Right forelimb (tissue), 1 donor: ENCODE measurements around the gene S100A3.
"Not testable (repeated sequence)": the region's sequence is repeated elsewhere in the genome, so short reads cannot be mapped to it uniquely, and the experiment has no call there.

Experiments used
- DNase-seq: peaks from one replicate; pipeline ENCODE4 v3.0.0-alpha.2; 2018

The S100A3 gene

GRCh38 chr1:153534226-153534924, 14.7 kb downstream of the S100A3 start:
- no peak for DNase-seq

- DNase-seq: no peak
These were observed 15.3 kb downstream of the S100A3 start for GRCh38 chr1:153533689-153534201.

- peak; percentile 90 for DNase-seq
These were observed 16.1 kb downstream of the S100A3 start for GRCh38 chr1:153532769-153533599.

GRCh38 chr1:153532181-153532580, 16.9 kb downstream of the S100A3 start:
- no peak for DNase-seq

GRCh38 chr1:153531638-153532037, 17.4 kb downstream of the S100A3 start:
- no peak for DNase-seq

GRCh38 chr1:153527683-153528040, 21.4 kb downstream of the S100A3 start:
- peak; percentile 32 for DNase-seq

GRCh38 chr1:153527023-153527682, 21.9 kb downstream of the S100A3 start:
- peak; percentile 2 for DNase-seq

GRCh38 chr1:153526132-153526543, 22.9 kb downstream of the S100A3 start:
- DNase-seq: no peak

GRCh38 chr1:153525088-153525728, 23.9 kb downstream of the S100A3 start:
- no peak for DNase-seq

- DNase-seq: not testable (repeated sequence)
These were observed 26.6 kb downstream of the S100A3 start for GRCh38 chr1:153522353-153523048.

GRCh38 chr1:153521808-153522207, 27.2 kb downstream of the S100A3 start:
- DNase-seq: not testable (repeated sequence)

- DNase-seq: no peak
These were observed 28.1 kb downstream of the S100A3 start for GRCh38 chr1:153520818-153521476.

GRCh38 chr1:153520137-153520691, 28.8 kb downstream of the S100A3 start:
- DNase-seq: not testable (repeated sequence)

GRCh38 chr1:153519242-153519641, 29.8 kb downstream of the S100A3 start:
- DNase-seq: no peak

- DNase-seq: no peak
These were observed 33.3 kb downstream of the S100A3 start for GRCh38 chr1:153515504-153516394.

- no peak for DNase-seq
These were observed 35.4 kb downstream of the S100A3 start for GRCh38 chr1:153513666-153514065.

GRCh38 chr1:153513023-153513422, 36.0 kb downstream of the S100A3 start:
- no peak for DNase-seq

- DNase-seq: peak; percentile 90
These were observed 38.1 kb downstream of the S100A3 start for GRCh38 chr1:153510984-153511410.

GRCh38 chr1:153509729-153510354, 39.2 kb downstream of the S100A3 start:
- no peak for DNase-seq

- DNase-seq: no peak
These were observed 40.0 kb downstream of the S100A3 start for GRCh38 chr1:153509036-153509435.
